Psoas muscle (tissue), 8 donors: ENCODE data around the gene PIF1. TPM values are rescaled to one million over a fixed set of nuclear protein-coding genes. Genes with fewer than 3 reads are reported as not detected.

ENCODE experiments used
- ATAC-seq, 4 donors: fragments of 200-7000 bp; cut with Tn5 transposase; one replicate each; pipeline ENCODE4 v1.9.1; 2020; ENCODE audit warnings: moderate library complexity in 3 of 4, mild to moderate bottlenecking in 2 of 4
- DNase-seq, 2 donors: peaks; one replicate each; pipeline ENCODE4 v3.0.0-alpha.2; 2020
- H3K27ac ChIP-seq: fragments of 200-600 bp; one replicate; pipeline ENCODE4 v1.8.0; 2022
- H3K27me3 ChIP-seq, 3 donors: fragments of 200-600 bp in 1 of 3; one replicate each; pipeline versions ENCODE4 v1.6.1 to v1.8.0; 2013 to 2022; ENCODE audit warnings: low read length in 2 of 3, mild to moderate bottlenecking in 2 of 3, moderate library complexity in 1 of 3; ENCODE audit not compliant: insufficient read depth in 3 of 3
- H3K36me3 ChIP-seq, 2 donors: fragments of 200-600 bp in 1 of 2; one replicate each; pipeline versions ENCODE4 v1.6.1 to v1.8.0; 2013 to 2022; ENCODE audit warnings: low read depth in 1 of 2, mild to moderate bottlenecking in 1 of 2, moderate library complexity in 1 of 2; ENCODE audit not compliant: insufficient read depth in 1 of 2
- H3K4me1 ChIP-seq: fragments of 200-600 bp; one replicate; pipeline ENCODE4 v1.8.0; 2022
- H3K4me3 ChIP-seq: fragments of 200-600 bp; one replicate; pipeline ENCODE4 v1.8.0; 2022; ENCODE audit warnings: mild to moderate bottlenecking
- H3K9me3 ChIP-seq: fragments of 200-600 bp; one replicate; pipeline ENCODE4 v1.8.0; 2022
- CTCF ChIP-seq: fragments of 200-600 bp; IDR thresholded peaks from one replicate; pipeline ENCODE4 v1.8.0; 2022; ENCODE audit warnings: antibody characterized with exemption
- WGBS, 3 donors: extraction: QIAGEN DNeasy Blood & Tissue Kit; methylation state at CpG; one replicate each; pipeline versions ENCODE4 v1.1.6 to v1.1.7; 2013; 5-methylcytosine and 5-hydroxymethylcytosine counted together
- intact Hi-C, 2 donors: fragments of 100-400 bp; cut with DNase I; formaldehyde crosslinking; loops; one replicate each; pipeline versions ENCODE4 v1.11.0 to v1.14.2; 2022
- polyA plus RNA-seq, 3 donors: library from polyadenylated mRNA; stranded (reverse); fragments of 200-250 nt; gene quantifications; one replicate each; pipeline ENCODE4 v1.2.3, GENCODE V29; 2013
- total RNA-seq, 4 donors: library from RNA; stranded (reverse); fragmentation: NEBNext Ultra II Directional in 2 of 4; extraction: Animal tissue kit (Norgen Biotek cat#: 25700) in 2 of 4; gene quantifications; one replicate each; pipeline versions ENCODE4 v1.2.1 to v1.2.4, GENCODE V29; 2021 to 2023
- donor health status: healthy with polysubstance abuse.
- donor health status: DM: no; HTN: no; CAD: no; lungs with moderate emphysema.
- donor health status: Bipolar disorder and iron deficiency.
- donor health status: healthy.
- donor health status: DM: yes; HTN: yes; CAD: no.
- donor health status: DM: no; HTN: no; CAD: no.
- donor health status: DM: no; HTN: no; CAD: no.
- donor health status: DM: yes; HTN: yes; CAD: no.

The PIF1 gene
- total and polyA plus RNA-seq, 7 donors, result 0.24 to 0.52 (median 0.36) TPM

DNA sequence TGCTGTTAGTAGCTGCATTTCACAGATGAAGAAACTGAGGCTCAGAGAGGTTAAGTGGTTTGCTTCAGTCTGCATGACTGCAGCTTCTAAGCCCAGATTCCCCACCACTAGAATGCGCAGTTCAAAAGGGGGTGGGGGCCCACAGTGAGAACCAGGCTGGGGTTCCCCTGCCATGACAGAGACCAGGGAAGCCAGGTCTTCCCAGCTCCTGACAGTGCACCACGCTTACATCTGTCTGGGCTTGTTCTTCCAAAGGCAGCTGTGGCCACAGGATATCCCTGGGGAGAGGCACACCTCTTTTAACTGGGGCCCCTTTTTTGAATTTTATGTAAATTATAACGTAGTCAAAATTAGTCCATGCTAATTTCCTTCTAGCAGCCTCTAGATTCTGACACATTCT, 21.6 kb upstream of the PIF1 start:
- no peak overlapping the region for H3K27ac ChIP-seq
- DNase-seq, result no peak
- no peak for ATAC-seq
- no peak for TF ChIP-seq CTCF
- WGBS, 3 donors, result 54 to 73% (median 66%) methylated on average over 3 of the region's 3 CpGs
- H3K27me3 ChIP-seq, result no peaks in the 10 kb centered on the region
- H3K4me1 ChIP-seq, result peaks cover 6% of the 10 kb centered on the region
- H3K9me3 ChIP-seq, result no peaks in the 10 kb centered on the region
- H3K4me3 ChIP-seq, result no peak overlapping the region
- H3K36me3 ChIP-seq, result peaks cover 0 to 25% of the 10 kb centered on the region in 2 donors
- intact Hi-C loops, result no loop called here

- ATAC-seq (no peak), DNase-seq (no peak)
- H3K4me1 ChIP-seq, result peaks cover 6% of the 10 kb centered on the region
- no peak for TF ChIP-seq CTCF
- no peak overlapping the region for H3K27ac ChIP-seq
- no peaks in the 10 kb centered on the region for H3K9me3 ChIP-seq
- H3K36me3 ChIP-seq, result peaks cover 0 to 24% of the 10 kb centered on the region in 2 donors
- intact Hi-C loops, result no loop called here
- H3K4me3 ChIP-seq, result peak overlapping the region; percentile 93
- 73 to 83% (median 74%) methylated on average over 13 of the region's 13 CpGs for WGBS, 3 donors
- no peaks in the 10 kb centered on the region for H3K27me3 ChIP-seq
These were observed 20.6 kb upstream of the PIF1 start for GRCh38 chr15:64845831-64846595.

- H3K27me3 ChIP-seq, result no peaks in the 10 kb centered on the region
- ATAC-seq, result no peak
- intact Hi-C loops, result no loop called here
- H3K27ac ChIP-seq, result peak overlapping the region; percentile 19
- DNase-seq, result peak in 1 of 2 donors; percentile 63
- H3K9me3 ChIP-seq, result no peaks in the 10 kb centered on the region
- peaks cover 6% of the 10 kb centered on the region for H3K4me1 ChIP-seq
- H3K36me3 ChIP-seq, result peaks cover 0 to 17% of the 10 kb centered on the region in 2 donors
- H3K4me3 ChIP-seq, result peak overlapping the region; percentile 93
- 8 to 59% (median 42%) methylated on average over 2 of the region's 2 CpGs for WGBS, 3 donors
- TF ChIP-seq CTCF, result no peak
These were observed 19.8 kb upstream of the PIF1 start for GRCh38 chr15:64845183-64845611.

- Histone ChIP-seq H3K4me1 (peaks cover 6% of the 10 kb centered on the region), H3K9me3 (no peaks in the 10 kb centered on the region), H3K36me3 (peaks cover 0 to 11% of the 10 kb centered on the region in 2 donors), H3K27ac (peak overlapping the region; percentile 19), H3K4me3 (peak overlapping the region; percentile 93), H3K27me3 (no peaks in the 10 kb centered on the region)
- TF ChIP-seq CTCF, result no peak
- ATAC-seq (no peak), DNase-seq (no peak)
- intact Hi-C loops, result loop anchor here (5.0 kb wide), 1 partner anchor 53 kb away; no protein-coding TSS in a partner anchor
- 34 to 43% (median 40%) methylated on average over 8 of the region's 8 CpGs for WGBS, 3 donors
These were observed 19.2 kb upstream of the PIF1 start for GRCh38 chr15:64844576-64845145.
